ENCODE measurements around the gene CACNB2. TPM values are rescaled to one million over a fixed set of nuclear protein-coding genes. Genes with fewer than 3 reads are reported as not detected.

CACNB2 gene
- total and polyA plus RNA-seq, 5 donors, result 13.1 to 51.1 (median 41.0) TPM

DNA sequence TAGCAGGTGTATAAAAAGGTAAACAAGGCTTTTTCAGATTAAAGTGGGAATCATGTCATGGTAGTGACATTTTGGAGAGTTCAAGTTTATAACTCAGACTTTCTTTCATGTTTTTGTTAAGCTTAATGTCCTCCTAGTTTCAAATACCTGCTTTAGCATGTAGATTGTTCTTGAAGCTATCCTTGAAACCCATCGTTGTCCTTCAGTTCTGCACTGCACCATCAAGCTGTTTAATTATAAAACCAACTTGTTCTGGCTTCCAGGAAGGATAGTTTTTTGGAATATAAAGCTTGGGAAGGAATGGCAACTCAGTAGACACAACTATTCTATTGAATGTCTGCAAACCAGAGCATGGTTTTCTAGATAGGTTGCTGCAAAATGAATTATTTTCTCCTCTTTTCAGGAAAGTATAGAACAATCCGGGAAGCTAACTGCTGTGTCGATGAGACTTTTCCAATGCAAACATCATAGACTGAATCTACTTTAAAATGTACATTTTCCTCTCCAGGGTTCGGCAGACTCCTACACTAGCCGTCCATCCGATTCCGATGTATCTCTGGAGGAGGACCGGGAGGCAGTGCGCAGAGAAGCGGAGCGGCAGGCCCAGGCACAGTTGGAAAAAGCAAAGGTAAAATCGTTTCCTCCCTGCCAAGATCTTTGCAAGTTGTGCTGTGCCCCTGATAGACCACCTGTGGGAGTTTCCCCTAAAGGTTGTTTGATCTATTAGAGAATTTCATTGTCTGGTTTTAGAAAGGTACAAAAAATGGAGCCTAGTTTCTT is 261.4 kb downstream of the CACNB2 start:
- ATAC-seq (no peak), DNase-seq (no peak)
- Histone ChIP-seq H3K4me1 (ENCODE audit: control insufficient read depth, insufficient read depth, low read length) (no peaks in the 10 kb centered on the region), H3K9me3 (ENCODE audit: control insufficient read depth, low read length) (no peaks in the 10 kb centered on the region), H3K27ac (ENCODE audit: low read length) (no peak overlapping the region), H3K4me3 (ENCODE audit: low read length) (no peak overlapping the region), H3K27me3 (ENCODE audit: control insufficient read depth, insufficient read depth) (no peaks in the 10 kb centered on the region)
- WGBS, result 87% methylated on average over 12 of the region's 12 CpGs
- intact Hi-C loops (cut with DNase I), result no loop called here

DNA sequence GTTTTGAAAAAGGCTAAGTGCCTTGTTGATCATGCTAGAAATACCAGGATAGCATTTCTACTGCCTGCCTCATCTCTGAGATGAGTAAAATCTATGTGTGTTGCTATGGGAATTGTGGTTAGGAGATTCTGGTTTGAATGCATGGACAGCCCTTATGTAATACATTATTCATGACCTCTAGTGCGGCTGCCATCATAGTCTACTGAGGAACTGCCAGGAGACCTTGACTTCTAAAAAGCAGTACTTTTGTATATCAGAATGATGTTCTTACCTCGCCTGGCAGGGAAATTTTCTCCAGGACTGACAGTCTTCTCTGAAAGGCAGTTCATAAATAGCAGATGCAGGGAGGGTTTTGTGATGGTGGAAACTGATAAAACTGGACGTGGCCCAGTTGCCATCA is 262.6 kb downstream of the CACNB2 start:
- Histone ChIP-seq H3K4me1 (ENCODE audit: control insufficient read depth, insufficient read depth, low read length) (no peaks in the 10 kb centered on the region), H3K4me3 (ENCODE audit: low read length) (no peak overlapping the region), H3K9me3 (ENCODE audit: control insufficient read depth, low read length) (no peaks in the 10 kb centered on the region), H3K27ac (ENCODE audit: low read length) (no peak overlapping the region), H3K27me3 (ENCODE audit: control insufficient read depth, insufficient read depth) (no peaks in the 10 kb centered on the region)
- ATAC-seq (no peak), DNase-seq (no peak)
- 72% methylated on average over 3 of the region's 3 CpGs for WGBS
- intact Hi-C loops (cut with DNase I), result no loop called here

DNA sequence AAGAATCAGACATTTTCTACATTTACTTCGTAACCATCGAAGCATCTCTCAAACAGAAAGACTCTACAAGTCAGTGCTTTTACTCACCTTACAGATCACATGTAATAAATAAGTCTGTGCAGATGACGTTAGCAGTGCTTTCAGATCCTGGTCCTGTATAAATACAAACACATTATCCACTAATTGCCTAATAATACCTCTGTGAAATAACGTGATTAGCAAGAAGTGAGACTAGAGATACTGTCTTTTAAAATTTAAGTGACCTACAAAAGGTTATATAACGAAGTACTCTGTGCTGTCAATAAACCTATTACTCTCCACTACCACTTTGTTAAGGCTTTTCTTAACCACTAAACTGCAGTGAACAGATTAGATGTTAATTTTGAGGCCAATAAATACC is 264.3 kb downstream of the CACNB2 start:
- WGBS, result 70% methylated on average over 5 of the region's 5 CpGs
- H3K4me1 ChIP-seq (ENCODE audit: control insufficient read depth, insufficient read depth, low read length), result no peaks in the 10 kb centered on the region
- no peaks in the 10 kb centered on the region for H3K9me3 ChIP-seq (ENCODE audit: control insufficient read depth, low read length)
- no peaks in the 10 kb centered on the region for H3K27me3 ChIP-seq (ENCODE audit: control insufficient read depth, insufficient read depth)
- intact Hi-C loops (cut with DNase I), result no loop called here
- H3K27ac ChIP-seq (ENCODE audit: low read length), result no peak overlapping the region
- no peak overlapping the region for H3K4me3 ChIP-seq (ENCODE audit: low read length)
- DNase-seq, result no peak
- ATAC-seq, result no peak

DNA sequence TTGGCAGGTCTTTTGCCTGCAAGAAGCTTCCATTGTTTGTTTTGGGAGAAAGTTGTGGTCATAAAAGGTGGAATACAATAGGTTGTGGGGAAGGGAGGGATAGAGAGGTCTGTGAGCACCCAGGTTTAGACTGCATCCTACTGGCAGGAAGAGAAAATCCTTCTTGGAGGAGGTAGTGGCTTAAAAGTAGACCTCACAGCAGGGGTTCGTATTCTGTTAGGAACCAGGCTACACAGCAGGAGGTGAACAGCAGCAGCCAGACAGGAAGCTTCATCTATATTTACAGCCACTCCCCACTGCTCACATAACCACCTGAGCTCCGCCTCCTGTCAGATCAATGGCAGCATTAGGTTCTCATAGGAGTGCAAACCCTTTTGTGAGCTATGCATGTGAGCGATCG is 265.9 kb downstream of the CACNB2 start:
- no peak for DNase-seq
- Histone ChIP-seq H3K9me3 (ENCODE audit: control insufficient read depth, low read length) (no peaks in the 10 kb centered on the region), H3K4me3 (ENCODE audit: low read length) (no peak overlapping the region), H3K27ac (ENCODE audit: low read length) (peak overlapping the region; percentile 45), H3K4me1 (ENCODE audit: control insufficient read depth, insufficient read depth, low read length) (no peaks in the 10 kb centered on the region), H3K27me3 (ENCODE audit: control insufficient read depth, insufficient read depth) (no peaks in the 10 kb centered on the region)
- intact Hi-C loops (cut with DNase I), result no loop called here
- ATAC-seq, result peak in 1 of 2 donors; percentile 34
- 91% methylated on average over 4 of the region's 4 CpGs for WGBS

DNA sequence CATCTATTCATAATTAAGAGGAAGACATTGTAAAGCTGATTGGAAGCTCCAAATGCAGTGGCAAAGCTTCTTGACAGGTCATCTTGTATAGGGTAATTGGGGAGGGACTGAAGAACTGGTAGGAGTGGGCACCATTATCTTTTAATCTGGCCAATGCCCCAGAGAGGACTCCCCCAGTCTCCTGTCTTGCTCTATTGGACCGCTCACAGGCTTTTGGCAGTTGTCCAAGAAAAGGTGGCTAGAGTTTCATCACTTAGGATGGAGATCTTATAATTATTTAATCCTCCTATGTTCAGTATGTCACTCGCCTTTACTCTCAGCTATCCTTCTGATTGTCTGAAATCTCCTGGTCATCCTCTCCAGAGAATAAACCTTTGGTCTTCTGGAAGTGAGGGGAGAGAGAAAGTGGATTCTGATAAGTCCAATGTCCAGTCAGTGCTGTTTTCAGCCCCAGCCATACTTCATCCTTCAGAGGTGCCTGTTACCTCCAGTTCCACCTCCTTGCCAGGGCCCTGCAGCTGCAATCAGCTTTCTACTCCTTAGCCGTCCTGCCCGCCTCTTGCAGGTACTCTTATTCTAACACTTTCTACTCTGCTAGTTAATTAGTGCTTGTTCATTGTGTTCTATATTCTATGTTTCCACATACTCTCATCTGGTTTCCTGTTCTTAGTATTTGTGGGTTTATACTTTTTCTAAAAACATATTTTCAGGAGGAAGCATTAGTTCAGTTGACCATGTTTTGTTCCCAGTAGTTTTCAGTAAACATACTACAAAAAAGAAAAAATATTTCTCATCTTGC is 269.6 kb downstream of the CACNB2 start:
- WGBS, result 67% methylated on average over 4 of the region's 4 CpGs
- no peak overlapping the region for H3K4me3 ChIP-seq (ENCODE audit: low read length)
- H3K4me1 ChIP-seq (ENCODE audit: control insufficient read depth, insufficient read depth, low read length), result no peaks in the 10 kb centered on the region
- no peak for ATAC-seq
- no peak for DNase-seq
- no peak overlapping the region for H3K27ac ChIP-seq (ENCODE audit: low read length)
- no peaks in the 10 kb centered on the region for H3K27me3 ChIP-seq (ENCODE audit: control insufficient read depth, insufficient read depth)
- no peaks in the 10 kb centered on the region for H3K9me3 ChIP-seq (ENCODE audit: control insufficient read depth, low read length)
- intact Hi-C loops (cut with DNase I), result no loop called here

DNA sequence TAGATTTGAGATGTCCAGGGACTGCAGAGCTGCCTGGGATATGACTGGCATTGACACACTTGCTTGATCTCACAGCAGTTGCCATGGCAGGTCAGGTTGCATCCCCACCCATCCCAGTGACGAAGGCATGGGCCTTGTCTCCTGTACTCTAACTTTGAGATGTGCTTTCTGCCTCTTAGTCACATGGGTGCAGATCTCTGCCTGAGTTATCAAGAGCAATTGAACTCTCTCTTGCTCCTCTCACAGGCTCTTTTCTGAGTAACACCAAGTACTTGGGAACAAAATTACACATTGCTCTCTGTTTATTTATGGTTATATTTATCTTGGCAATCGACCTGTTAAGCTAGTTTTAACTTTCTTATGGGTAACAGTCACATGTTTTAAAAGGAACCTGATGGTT is 273.8 kb downstream of the CACNB2 start:
- Histone ChIP-seq H3K9me3 (ENCODE audit: control insufficient read depth, low read length) (no peaks in the 10 kb centered on the region), H3K27me3 (ENCODE audit: control insufficient read depth, insufficient read depth) (no peaks in the 10 kb centered on the region), H3K4me3 (ENCODE audit: low read length) (no peak overlapping the region), H3K27ac (ENCODE audit: low read length) (peak overlapping the region; percentile 57), H3K4me1 (ENCODE audit: control insufficient read depth, insufficient read depth, low read length) (no peaks in the 10 kb centered on the region)
- intact Hi-C loops (cut with DNase I), result no loop called here
- WGBS, result 34% methylated on average over 2 of the region's 2 CpGs
- DNase-seq (peak in 1 of 3 donors; percentile 65), ATAC-seq (peak; percentile 81 to 89)

DNA sequence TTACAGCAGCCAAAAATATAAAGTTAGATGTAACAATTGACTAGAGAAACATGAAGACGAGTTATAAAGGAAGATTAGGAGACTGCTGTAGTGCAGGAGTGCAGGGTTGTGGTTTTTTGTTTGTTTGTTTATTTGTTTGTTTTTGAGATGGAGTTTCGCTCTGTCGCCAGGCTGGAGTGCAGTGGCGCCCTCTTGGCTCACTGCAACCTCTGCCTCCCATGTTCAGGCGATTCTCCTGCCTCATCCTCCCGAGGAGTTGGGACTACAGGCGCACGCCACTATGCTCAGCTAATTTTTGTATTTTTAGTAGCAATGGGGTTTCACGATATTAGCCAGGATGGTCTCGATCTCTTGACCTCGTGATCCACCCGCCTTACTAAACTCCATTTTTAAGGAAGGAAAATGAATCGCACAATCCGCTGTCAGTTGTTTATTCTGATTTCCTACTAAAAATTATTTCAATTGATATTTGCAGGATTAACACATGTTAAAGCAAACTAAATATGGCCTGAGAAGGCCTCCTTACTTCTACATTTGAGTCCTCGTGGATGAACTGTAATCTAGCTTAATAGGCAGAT is 277.8 kb downstream of the CACNB2 start:
- 82% methylated on average over 15 of the region's 15 CpGs for WGBS
- ATAC-seq, result no peak
- DNase-seq, result no peak
- intact Hi-C loops (cut with DNase I), result no loop called here
- Histone ChIP-seq H3K9me3 (ENCODE audit: control insufficient read depth, low read length) (no peaks in the 10 kb centered on the region), H3K27me3 (ENCODE audit: control insufficient read depth, insufficient read depth) (no peaks in the 10 kb centered on the region), H3K27ac (ENCODE audit: low read length) (no peak overlapping the region), H3K4me3 (ENCODE audit: low read length) (no peak overlapping the region), H3K4me1 (ENCODE audit: control insufficient read depth, insufficient read depth, low read length) (no peaks in the 10 kb centered on the region)

DNA sequence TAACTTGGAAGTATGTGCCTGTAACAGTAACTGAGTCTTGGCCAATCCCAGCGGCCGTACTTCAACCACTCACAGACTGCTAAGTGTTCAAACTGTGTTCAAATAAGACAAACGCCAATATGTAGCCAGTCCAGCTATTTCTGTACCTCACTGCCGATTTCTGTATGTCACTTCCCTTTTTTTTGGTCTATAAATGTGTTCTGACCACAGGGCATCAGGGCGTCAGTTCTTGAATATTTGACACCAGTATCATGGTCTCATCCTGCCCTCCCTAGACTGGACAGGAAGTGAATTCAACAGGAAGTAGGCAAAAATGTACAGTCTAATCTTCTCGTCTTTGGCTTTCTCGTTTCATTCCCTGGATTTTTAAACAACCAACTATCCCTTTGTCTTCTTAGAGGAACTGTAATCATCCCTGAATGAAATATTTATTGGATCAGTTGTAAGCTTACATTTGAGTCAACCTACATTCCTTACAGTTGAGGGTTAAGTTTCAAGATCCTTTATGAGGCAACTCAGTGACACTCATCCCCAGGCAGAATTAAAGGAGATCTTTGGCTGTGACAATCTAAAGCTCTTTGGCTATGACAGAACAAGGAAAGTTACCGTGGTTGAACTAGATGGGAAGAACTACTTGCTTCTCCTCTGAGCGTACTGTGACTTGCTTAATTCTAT is 278.5 kb downstream of the CACNB2 start:
- no peak overlapping the region for H3K4me3 ChIP-seq (ENCODE audit: low read length)
- WGBS, result 52% methylated on average over 9 of the region's 9 CpGs
- DNase-seq, result no peak
- H3K27me3 ChIP-seq (ENCODE audit: control insufficient read depth, insufficient read depth), result no peaks in the 10 kb centered on the region
- intact Hi-C loops (cut with DNase I), result no loop called here
- H3K27ac ChIP-seq (ENCODE audit: low read length), result peak overlapping the region; percentile 42
- H3K9me3 ChIP-seq (ENCODE audit: control insufficient read depth, low read length), result no peaks in the 10 kb centered on the region
- ATAC-seq, result peak in 1 of 2 donors; percentile 41
- no peaks in the 10 kb centered on the region for H3K4me1 ChIP-seq (ENCODE audit: control insufficient read depth, insufficient read depth, low read length)

DNA sequence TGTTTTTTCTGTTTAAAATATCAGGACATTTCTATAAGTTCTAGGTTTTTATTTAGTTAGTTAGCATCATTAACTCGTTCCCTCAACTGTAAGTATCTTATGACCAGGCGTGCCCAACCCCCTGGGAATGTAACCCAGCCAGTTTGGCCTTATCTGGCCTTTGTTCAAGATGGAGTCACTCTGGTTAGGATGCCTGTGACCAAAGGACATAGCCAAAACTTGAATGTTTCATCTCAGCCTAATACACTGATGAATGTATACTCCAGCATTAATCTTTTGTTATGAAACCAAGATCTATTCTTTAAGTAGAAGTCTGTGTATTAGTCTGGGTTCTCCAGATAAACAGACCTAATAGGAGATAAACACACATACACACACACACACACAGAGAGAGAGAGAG is 279.7 kb downstream of the CACNB2 start:
- DNase-seq, result no peak
- intact Hi-C loops (cut with DNase I), result no loop called here
- WGBS, result 76% methylated on average over 2 of the region's 2 CpGs

DNA sequence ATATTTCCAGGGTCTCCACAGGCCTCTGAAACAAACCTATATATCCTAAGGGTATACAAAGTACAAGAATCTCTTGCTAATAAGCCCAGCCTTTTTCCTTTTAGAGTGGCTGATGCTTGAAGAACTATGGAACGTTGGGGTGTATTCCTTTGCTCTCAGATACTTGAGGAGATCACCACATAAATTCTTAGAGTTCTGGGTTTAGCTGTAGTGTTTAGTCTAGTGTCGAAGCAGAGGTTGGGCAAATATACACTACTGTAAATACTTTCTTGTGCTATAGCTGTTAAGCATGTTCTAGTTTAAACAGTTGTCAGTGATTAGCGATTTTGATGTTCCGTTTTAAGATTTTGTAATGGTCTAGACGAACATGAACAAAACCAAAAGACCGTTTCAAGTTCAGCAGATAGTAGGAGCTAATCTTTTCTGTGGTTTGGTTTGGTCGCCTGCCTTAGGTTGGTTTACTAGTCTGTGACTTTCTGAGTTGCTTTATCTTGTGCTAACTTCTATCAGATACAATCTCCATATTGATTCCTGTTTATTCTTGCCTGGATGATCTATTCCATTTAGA is 281.6 kb downstream of the CACNB2 start:
- Histone ChIP-seq H3K9me3 (ENCODE audit: control insufficient read depth, low read length) (no peaks in the 10 kb centered on the region), H3K27me3 (ENCODE audit: control insufficient read depth, insufficient read depth) (no peaks in the 10 kb centered on the region), H3K4me1 (ENCODE audit: control insufficient read depth, insufficient read depth, low read length) (no peaks in the 10 kb centered on the region), H3K27ac (ENCODE audit: low read length) (no peak overlapping the region), H3K4me3 (ENCODE audit: low read length) (no peak overlapping the region)
- DNase-seq, result no peak
- no peak for ATAC-seq
- intact Hi-C loops (cut with DNase I), result no loop called here
- 81% methylated on average over 7 of the region's 7 CpGs for WGBS

More for the DNA sequence above, 279.7 kb downstream of the CACNB2 start:
- no peak for ATAC-seq
- Histone ChIP-seq H3K4me3 (ENCODE audit: low read length) (no peak overlapping the region), H3K9me3 (ENCODE audit: control insufficient read depth, low read length) (no peaks in the 10 kb centered on the region), H3K27me3 (ENCODE audit: control insufficient read depth, insufficient read depth) (no peaks in the 10 kb centered on the region), H3K4me1 (ENCODE audit: control insufficient read depth, insufficient read depth, low read length) (no peaks in the 10 kb centered on the region), H3K27ac (ENCODE audit: low read length) (no peak overlapping the region)
